K562 treated with DMSO at 1 percent for 12 hours (cell line): Measurements from ENCODE around the gene P2RY10. TPM values are rescaled to one million over a fixed set of nuclear protein-coding genes. Genes with fewer than 3 reads are reported as not detected.

ENCODE experiments used
- total RNA-seq: library from RNA; unstranded; fragments of 300-600 nt; gene quantifications from 2 replicates; pipeline ENCODE4 v1.2.3, GENCODE V29; 2022; ENCODE audit not compliant: insufficient read depth

The P2RY10 gene, protein sequence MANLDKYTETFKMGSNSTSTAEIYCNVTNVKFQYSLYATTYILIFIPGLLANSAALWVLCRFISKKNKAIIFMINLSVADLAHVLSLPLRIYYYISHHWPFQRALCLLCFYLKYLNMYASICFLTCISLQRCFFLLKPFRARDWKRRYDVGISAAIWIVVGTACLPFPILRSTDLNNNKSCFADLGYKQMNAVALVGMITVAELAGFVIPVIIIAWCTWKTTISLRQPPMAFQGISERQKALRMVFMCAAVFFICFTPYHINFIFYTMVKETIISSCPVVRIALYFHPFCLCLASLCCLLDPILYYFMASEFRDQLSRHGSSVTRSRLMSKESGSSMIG
- not detected in 2 replicates for total RNA-seq

DNA sequence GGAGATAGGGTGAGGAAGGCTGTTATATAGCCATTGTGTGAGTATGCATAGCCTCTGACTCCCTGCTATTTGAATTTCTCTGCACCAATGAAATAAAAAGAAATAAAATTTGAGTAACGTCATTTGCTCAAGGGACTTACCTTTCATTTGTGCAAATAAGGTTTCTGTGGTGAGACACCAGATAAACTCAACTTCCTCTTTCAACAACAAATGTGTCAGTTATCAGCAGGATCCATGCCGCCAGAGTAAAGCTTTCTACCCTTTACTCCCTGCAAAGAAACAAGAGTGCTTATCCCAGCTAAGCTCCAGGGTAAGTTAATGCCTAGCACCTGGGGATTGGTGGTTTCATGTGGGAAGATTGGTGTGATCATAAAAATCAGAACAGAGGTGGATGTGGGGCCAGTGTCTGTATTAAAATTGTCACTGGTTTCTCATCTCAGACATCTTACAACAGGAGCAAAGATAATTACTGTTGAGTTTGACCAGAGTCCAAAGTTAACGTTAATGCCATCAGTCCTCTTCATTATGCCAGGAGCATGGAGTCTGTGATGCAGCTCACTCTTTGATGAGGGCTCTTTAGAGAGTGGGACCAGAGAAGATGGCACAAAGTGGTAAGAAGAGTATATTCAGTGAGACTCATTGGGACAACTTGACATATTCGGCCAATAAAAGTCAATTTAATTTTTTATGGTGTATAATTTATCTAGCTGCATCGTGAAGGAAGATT is at the start of gene P2RY10:
Gene P2RY10 (plus strand): TSS at position 206 of the 727 bp plus-strand sequence. CDS start 15,130 bp downstream, outside the sequence.

Other genes starting within 250 kb of the P2RY10 start
- not detected in 2 replicates for gene LPAR4, start 197.7 kb upstream of the P2RY10 start, total RNA-seq
- not detected in 2 replicates for gene GPR174, start 199.3 kb downstream of the P2RY10 start, total RNA-seq